ENCODE measurements around the gene OR51S1. TPM values are rescaled to one million over a fixed set of nuclear protein-coding genes. Genes with fewer than 3 reads are reported as not detected.

The OR51S1 gene
- total RNA-seq (not detected), total RNA-seq (0 reads per million in 172 experiments)
- polyA plus RNA-seq (2013, experiment 1 of 2): not detected
- not detected for polyA plus RNA-seq (2013, experiment 2 of 2)

- Histone ChIP-seq H3K27ac (ENCODE audit: low read depth in 1 of 2, low read length in 2 of 2) (no peak within 1 kb of the TSS), H3K27me3 (ENCODE audit: control insufficient read depth in 1 of 2, insufficient read depth in 2 of 2, low read length in 2 of 2) (peaks cover 3 to 6% of the 10 kb centered on the region in 2 experiments), H3K36me3 (ENCODE audit: insufficient read depth, low read length) (no peaks in the 10 kb centered on the region), H3K4me3 (ENCODE audit: low read length) (no peak within 1 kb of the TSS), H3K4me1 (ENCODE audit: insufficient read depth, low read length) (no peaks in the 10 kb centered on the region), H3K9me3 (ENCODE audit: control insufficient read depth in 1 of 2, insufficient read depth in 1 of 2, low read length in 2 of 2) (peaks cover 0 to 6% of the 10 kb centered on the region in 2 experiments)
- Mint-ChIP-seq H3K27ac (no peak within 1 kb of the TSS), H3K4me1 (ENCODE audit: low read depth) (no peaks in the 10 kb centered on the region), H3K4me3 (no peak within 1 kb of the TSS), H3K36me3 (ENCODE audit: low read depth) (no peaks in the 10 kb centered on the region), H3K9me3 (no peaks in the 10 kb centered on the region), H3K27me3 (peaks cover 13% of the 10 kb centered on the region)
- ChIA-PET POLR2A (no interaction called here), CTCF (no interaction called here)
- DNase-seq (no peak), ATAC-seq (ENCODE audit: poor library complexity) (no peak)
- intact Hi-C loops (cut with DNase I, micrococcal nuclease): no loop called here
- TF ChIP-seq CTCF (IDR thresholded peaks at IDR 0.05): no peak
Measured at GRCh38 chr11:4848908-4849532, at the start of gene OR51S1. TSS of gene OR51S1 (minus strand) at chr11:4849208. CDS start at chr11:4849208, 0 bp downstream.

- CTCF ChIA-PET: no interaction called here
- H3K27me3 ChIP-seq (ENCODE audit: control insufficient read depth in 1 of 2, insufficient read depth in 2 of 2, low read length in 2 of 2): no peaks in the 10 kb centered on the region
- H3K4me1 ChIP-seq (ENCODE audit: insufficient read depth, low read length): no peaks in the 10 kb centered on the region
- Mint-ChIP-seq H3K27me3 (no peaks in the 10 kb centered on the region), H3K27ac (no peak overlapping the region), H3K36me3 (ENCODE audit: low read depth) (no peaks in the 10 kb centered on the region), H3K9me3 (no peaks in the 10 kb centered on the region), H3K4me3 (no peak overlapping the region), H3K4me1 (ENCODE audit: low read depth) (no peaks in the 10 kb centered on the region)
- H3K4me3 ChIP-seq (ENCODE audit: low read length): no peak overlapping the region
- ATAC-seq (ENCODE audit: poor library complexity) (no peak), DNase-seq (no peak)
- no peaks in the 10 kb centered on the region for H3K36me3 ChIP-seq (ENCODE audit: insufficient read depth, low read length)
- no peak for TF ChIP-seq CTCF (IDR thresholded peaks at IDR 0.05)
- POLR2A ChIA-PET: no interaction called here
- H3K27ac ChIP-seq (ENCODE audit: low read depth in 1 of 2, low read length in 2 of 2): no peak overlapping the region
- intact Hi-C loops (cut with DNase I, micrococcal nuclease): no loop called here
- no peaks in the 10 kb centered on the region for H3K9me3 ChIP-seq (ENCODE audit: control insufficient read depth in 1 of 2, insufficient read depth in 1 of 2, low read length in 2 of 2)
Measured at GRCh38 chr11:4891996-4892640, 43.1 kb upstream of the OR51S1 start.

- Histone ChIP-seq H3K4me3 (ENCODE audit: low read length) (no peak overlapping the region), H3K27me3 (ENCODE audit: control insufficient read depth in 1 of 2, insufficient read depth in 2 of 2, low read length in 2 of 2) (no peaks in the 10 kb centered on the region), H3K27ac (ENCODE audit: low read depth in 1 of 2, low read length in 2 of 2) (no peak overlapping the region), H3K4me1 (ENCODE audit: insufficient read depth, low read length) (no peaks in the 10 kb centered on the region), H3K36me3 (ENCODE audit: insufficient read depth, low read length) (no peaks in the 10 kb centered on the region), H3K9me3 (ENCODE audit: control insufficient read depth in 1 of 2, insufficient read depth in 1 of 2, low read length in 2 of 2) (no peaks in the 10 kb centered on the region)
- POLR2A ChIA-PET: no interaction called here
- TF ChIP-seq CTCF (IDR thresholded peaks at IDR 0.05): no peak
- H3K4me3 Mint-ChIP-seq: no peak overlapping the region
- ATAC-seq (ENCODE audit: poor library complexity) (no peak), DNase-seq (no peak)
- CTCF ChIA-PET: interaction anchor here (1.1 kb wide), 1 partner anchor 177 kb away, joined by 3 read pairs; no protein-coding TSS in a partner anchor
- intact Hi-C loops (cut with DNase I, micrococcal nuclease): no loop called here
- H3K27ac Mint-ChIP-seq: no peak overlapping the region
- H3K4me1 Mint-ChIP-seq (ENCODE audit: low read depth): no peaks in the 10 kb centered on the region
- H3K27me3 Mint-ChIP-seq: no peaks in the 10 kb centered on the region
- no peaks in the 10 kb centered on the region for H3K9me3 Mint-ChIP-seq
- no peaks in the 10 kb centered on the region for H3K36me3 Mint-ChIP-seq (ENCODE audit: low read depth)
Measured at GRCh38 chr11:4890279-4890678, 41.3 kb upstream of the OR51S1 start.

All from CD4-positive, alpha-beta T cell (primary cell).